Ovary (tissue), 3 donors: ENCODE results near the gene WNK2.

Source experiments
- EP300 ChIP-seq: sonication (generic); formaldehyde crosslinking; IDR thresholded peaks from one replicate; pipeline ENCODE4 v1.6.1; 2017; ENCODE audit warnings: antibody characterized with exemption
- POLR2A ChIP-seq: fragments of 450-650 bp; IDR thresholded peaks from one replicate; pipeline ENCODE4 v1.6.1; 2017; ENCODE audit warnings: antibody characterized with exemption, mild to moderate bottlenecking, moderate library complexity
- TF ChIP-seq, protein P1 (sequence below), 3 donors: fragments of 450-650 bp in 2 of 3; fragments of 200-600 bp in 1 of 3; IDR thresholded peaks; one replicate each; pipeline versions ENCODE4 v1.5.1 to v1.8.0; 2016 to 2022; ENCODE audit warnings: antibody characterized with exemption in 3 of 3, mild to moderate bottlenecking in 1 of 3
- donor health status: DM: no; HTN: no; CAD: no.

DNA sequence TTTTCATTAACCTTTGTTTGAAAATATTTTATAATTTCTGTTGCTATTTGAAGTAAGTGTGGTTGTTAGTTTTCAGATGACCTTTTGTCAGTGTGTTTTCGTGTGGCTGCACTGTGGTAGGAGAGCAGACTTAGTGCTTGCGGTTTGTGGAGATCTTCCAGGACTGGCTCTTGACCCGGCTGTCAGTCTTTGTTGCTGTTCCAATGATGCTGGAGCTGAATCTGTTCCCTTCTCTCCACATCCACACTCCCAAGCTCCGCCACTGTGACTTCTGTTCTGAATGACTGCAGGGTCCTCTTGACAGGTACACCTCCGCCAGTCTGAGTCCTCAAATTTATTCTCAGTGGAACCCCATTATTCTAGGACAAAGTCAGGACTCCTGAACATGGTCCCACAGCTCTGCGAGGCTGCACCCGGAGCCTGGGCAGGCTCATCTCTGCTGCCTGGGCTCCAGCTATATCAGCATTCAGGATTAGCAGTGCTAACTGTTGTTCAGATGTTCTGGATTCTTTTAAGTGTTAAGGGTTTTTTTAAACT lies 126.0 kb downstream of the WNK2 start:
- TF ChIP-seq POLR2A (no peak), EP300 (no peak)
- TF ChIP-seq, protein P1, sequence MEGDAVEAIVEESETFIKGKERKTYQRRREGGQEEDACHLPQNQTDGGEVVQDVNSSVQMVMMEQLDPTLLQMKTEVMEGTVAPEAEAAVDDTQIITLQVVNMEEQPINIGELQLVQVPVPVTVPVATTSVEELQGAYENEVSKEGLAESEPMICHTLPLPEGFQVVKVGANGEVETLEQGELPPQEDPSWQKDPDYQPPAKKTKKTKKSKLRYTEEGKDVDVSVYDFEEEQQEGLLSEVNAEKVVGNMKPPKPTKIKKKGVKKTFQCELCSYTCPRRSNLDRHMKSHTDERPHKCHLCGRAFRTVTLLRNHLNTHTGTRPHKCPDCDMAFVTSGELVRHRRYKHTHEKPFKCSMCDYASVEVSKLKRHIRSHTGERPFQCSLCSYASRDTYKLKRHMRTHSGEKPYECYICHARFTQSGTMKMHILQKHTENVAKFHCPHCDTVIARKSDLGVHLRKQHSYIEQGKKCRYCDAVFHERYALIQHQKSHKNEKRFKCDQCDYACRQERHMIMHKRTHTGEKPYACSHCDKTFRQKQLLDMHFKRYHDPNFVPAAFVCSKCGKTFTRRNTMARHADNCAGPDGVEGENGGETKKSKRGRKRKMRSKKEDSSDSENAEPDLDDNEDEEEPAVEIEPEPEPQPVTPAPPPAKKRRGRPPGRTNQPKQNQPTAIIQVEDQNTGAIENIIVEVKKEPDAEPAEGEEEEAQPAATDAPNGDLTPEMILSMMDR (IDR thresholded peaks at IDR 0.05), result no peak
